Measurements from ENCODE around the gene RTL1.

Gene RTL1

DNA sequence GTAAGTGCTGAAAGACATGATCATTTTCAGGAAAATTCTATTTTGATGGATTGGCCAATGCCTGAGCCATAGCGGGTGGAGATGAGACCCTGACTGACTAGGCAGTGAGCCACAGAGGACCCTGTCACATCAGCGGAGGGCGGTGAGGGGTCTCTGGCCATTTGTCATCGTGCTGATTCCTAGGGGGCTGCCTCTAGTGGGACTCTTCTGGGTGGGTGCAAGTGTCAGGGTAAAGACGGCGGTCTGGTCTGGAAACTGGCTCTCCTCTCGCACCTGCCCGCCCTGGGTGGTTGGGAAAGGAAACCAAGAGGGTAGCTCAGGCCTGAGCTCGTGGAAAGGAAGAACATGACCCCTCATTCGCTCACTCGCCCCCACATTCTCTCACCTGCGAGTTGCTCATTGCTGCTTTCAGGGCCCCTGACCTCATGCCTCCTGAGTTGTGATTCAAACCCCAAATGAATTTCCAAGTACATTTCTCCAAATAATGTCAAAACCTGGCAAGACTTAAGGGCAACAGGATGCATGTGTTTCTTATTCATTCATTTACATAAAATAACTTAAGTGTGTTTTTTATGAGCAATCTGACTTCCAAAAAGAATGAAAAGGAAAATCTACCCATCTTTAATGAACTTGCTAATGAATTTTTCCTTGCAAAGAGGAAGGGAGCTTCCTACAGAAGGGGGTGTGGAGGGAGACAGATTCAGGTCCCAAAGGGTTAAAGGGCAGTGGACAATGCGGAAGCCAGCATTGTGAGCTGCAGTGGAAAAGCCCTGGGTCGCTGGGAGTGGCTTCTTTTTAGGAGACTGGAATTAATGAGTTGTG lies 64.8 kb downstream of the RTL1 start:
- no peak overlapping the region for H3K4me3 ChIP-seq (ENCODE audit: low read depth, low read length)
- TF ChIP-seq, protein P1, sequence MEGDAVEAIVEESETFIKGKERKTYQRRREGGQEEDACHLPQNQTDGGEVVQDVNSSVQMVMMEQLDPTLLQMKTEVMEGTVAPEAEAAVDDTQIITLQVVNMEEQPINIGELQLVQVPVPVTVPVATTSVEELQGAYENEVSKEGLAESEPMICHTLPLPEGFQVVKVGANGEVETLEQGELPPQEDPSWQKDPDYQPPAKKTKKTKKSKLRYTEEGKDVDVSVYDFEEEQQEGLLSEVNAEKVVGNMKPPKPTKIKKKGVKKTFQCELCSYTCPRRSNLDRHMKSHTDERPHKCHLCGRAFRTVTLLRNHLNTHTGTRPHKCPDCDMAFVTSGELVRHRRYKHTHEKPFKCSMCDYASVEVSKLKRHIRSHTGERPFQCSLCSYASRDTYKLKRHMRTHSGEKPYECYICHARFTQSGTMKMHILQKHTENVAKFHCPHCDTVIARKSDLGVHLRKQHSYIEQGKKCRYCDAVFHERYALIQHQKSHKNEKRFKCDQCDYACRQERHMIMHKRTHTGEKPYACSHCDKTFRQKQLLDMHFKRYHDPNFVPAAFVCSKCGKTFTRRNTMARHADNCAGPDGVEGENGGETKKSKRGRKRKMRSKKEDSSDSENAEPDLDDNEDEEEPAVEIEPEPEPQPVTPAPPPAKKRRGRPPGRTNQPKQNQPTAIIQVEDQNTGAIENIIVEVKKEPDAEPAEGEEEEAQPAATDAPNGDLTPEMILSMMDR (IDR thresholded peaks at IDR 0.05; ENCODE audit: borderline replicate concordance, insufficient read depth, low read depth, low read length): no peak

DNA sequence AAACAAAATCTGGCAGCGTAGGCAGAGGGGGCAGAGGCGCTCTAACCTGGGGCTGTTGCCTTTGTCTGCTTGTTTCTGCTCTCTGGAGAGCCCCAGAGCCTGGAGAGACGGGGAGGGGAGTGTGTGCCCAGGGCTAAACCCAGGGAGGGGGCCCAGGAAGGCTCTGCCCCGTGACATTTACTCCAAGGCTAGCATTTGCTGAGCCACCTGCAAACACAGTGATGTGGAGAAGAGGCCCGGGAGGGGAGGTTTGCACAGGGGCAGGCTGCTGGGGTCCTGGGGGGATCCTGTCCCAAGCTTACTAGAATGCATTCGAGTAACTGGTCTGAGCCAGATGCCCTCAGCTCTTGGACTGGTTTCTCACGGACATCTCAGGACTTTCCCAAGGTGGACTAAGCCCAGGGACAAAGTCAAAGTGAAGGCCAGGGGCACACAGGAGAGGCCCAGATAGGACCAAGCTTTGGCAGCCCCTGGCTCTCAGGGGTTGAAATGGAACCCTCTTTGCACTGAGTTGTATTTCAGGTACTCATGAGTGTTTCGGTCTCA lies 65.6 kb downstream of the RTL1 start:
- TF ChIP-seq, protein P1 (IDR thresholded peaks at IDR 0.05; ENCODE audit: borderline replicate concordance, insufficient read depth, low read depth, low read length): no peak
- H3K4me3 ChIP-seq (ENCODE audit: low read depth, low read length): no peak overlapping the region

DNA sequence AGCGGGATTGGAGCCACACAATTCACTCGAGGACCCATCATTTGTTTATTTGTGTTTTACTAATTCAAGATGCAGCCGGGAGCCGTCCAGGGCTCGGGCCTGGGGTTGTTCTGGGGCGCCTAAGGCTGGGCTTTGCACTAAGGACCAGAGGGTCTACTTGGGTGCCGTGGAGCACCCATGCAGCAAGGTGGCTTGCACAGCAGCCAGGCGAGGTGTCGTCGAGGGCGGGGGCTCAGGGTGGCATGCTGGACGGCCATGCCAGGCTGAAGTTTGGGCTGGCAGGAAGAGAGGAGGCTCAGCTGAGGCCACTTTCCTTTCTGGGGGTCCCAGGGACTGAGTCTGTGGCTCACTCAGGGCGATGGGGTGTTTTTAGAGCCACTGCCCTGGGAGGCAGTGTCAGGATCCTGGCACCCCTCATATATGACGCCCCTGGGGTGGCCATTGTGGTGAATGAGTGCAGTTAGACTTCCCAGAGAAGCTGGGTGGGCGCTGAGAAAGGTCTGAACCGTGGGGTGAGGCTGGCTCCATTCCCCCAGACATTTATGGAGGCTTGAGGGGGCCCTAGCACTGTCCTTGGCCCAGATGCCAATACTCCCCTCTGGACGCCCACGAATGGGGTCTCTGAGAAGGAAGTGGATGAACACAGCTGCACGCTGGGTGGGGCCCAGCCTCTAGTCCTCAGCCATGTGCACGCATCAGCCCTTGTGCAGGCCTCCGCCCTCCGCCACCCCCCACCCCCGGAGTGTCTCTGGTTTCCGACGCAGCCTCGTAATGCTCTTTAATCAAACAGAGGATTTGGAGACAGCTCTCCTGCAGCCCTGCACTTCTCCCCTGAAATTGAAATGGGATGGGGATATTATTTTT lies 66.3 kb downstream of the RTL1 start:
- TF ChIP-seq, protein P1 (IDR thresholded peaks at IDR 0.05; ENCODE audit: borderline replicate concordance, insufficient read depth, low read depth, low read length): no peak
- H3K4me3 ChIP-seq (ENCODE audit: low read depth, low read length): no peak overlapping the region

DNA sequence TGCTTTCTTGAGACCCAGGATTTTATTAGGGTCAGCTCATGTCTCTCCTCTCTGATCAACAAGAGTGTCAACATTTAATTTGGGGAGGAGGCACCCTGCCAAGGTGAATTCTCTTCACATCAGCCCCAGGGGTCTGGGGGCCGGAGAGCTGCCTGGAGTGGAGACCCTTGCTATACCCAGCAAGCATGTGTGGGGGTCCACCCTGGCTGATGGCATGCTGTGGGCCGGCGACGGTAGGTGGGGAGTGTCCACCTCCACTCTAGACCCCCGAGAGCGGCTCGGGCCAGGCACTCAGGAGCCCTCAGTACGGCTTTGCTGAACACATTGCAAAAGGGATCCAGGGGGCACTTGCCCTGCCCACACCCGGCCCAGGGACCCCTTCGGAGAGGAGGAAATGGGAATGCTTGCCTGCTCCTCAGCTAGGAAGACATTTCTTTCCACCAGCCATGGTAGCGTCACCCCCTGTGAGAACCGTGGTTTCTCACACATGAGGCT lies 67.2 kb downstream of the RTL1 start:
- TF ChIP-seq, protein P1 (IDR thresholded peaks at IDR 0.05; ENCODE audit: borderline replicate concordance, insufficient read depth, low read depth, low read length): no peak
- no peak overlapping the region for H3K4me3 ChIP-seq (ENCODE audit: low read depth, low read length)

DNA sequence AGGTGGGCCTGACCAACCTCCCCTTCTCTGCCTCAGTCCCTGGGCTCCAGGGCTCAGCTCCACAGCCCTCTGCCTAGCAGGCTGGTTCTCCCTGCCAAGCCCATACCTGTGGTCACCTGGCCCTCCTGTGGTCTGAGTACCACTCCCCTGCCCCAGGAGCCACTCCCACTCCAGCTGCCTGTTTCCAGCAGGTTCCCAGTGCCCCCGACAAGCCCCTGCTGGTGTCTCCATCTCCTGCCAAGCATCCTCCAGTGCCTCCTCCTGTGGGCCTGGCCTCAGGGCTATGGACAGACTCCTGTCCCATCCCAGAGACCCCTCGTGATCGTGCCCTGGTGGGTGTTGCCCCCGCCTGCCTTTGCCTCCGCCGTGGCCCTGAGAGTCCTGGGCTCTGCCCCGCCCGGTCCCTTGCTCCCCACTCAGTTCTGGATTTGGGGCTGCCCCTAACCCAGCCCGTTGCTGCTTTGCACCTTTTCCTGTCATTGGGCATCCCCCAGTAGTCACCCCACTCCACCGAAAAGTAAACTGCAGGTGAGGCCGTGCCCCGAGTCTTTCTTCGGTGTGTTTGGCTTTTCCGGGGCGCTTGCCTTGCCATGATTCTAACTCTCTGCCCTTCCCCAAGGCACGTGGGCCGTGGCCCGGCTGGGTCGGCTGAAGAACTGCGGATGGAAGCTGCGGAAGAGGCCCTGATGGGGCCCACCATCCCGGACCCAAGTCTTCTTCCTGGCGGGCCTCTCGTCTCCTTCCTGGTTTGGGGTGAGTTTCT lies 67.8 kb downstream of the RTL1 start:
- TF ChIP-seq, protein P1 (IDR thresholded peaks at IDR 0.05; ENCODE audit: borderline replicate concordance, insufficient read depth, low read depth, low read length): no peak
- no peak overlapping the region for H3K4me3 ChIP-seq (ENCODE audit: low read depth, low read length)

DNA sequence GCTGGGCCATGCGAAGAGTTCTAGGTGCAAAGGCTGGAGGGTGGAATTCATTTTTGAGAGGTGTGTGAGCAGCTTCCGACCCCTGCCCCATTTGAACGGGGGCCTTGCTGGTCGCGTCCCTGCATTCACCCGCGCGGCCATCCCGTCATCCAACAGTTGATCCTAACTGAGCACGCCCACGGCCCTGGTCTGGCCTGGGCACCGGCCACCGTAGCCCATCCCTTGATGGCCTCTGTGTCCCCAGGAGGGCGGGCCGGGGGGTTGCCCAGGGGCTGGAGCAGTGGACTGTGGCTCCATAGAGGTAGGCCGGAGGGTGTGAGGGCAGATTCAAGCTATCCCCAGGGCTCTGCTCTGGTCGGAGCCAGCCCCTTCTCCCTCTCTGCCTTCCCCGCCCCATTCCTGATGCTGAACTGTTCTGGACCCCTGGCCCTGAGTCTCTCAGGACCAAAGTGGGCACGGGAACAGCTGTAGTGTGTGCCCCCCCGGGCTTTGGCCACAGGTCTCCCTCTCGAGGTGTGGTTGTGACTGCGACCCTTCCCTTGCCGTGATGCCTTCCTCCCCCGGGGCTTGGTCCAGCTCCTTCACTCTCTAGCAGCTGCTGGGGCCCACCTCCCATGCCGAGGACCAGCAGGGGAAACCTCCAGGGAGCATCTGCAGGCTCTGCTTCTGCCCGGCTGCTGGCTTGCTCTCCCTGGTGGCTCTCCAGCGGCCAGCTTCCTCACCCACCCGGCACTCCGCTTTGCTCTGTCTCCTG lies 68.6 kb downstream of the RTL1 start:
- no peak overlapping the region for H3K4me3 ChIP-seq (ENCODE audit: low read depth, low read length)
- TF ChIP-seq, protein P1 (IDR thresholded peaks at IDR 0.05; ENCODE audit: borderline replicate concordance, insufficient read depth, low read depth, low read length): no peak

Data from GM12875 (cell line).